Thoracic aorta endothelial cell (primary cell): ENCODE results near the gene OPN3. TPM values are rescaled to one million over a fixed set of nuclear protein-coding genes. Genes with fewer than 3 reads are reported as not detected.

Experiments
- total RNA-seq: library from RNA; depleted of rRNA; stranded (reverse); fragments of >200 nt; gene quantifications from 2 replicates; pipeline ENCODE4 v1.2.3, GENCODE V29; 2012

The OPN3 gene
- 15.6 and 20.0 TPM in 2 replicates for total RNA-seq

GRCh38 chr1:241640149-241640866 lies at the start of gene OPN3, which contains the start of gene CHML:
TSS of gene OPN3 (minus strand) at chr1:241640369. CDS start at chr1:241640254, 115 bp downstream.
TSS of gene CHML (minus strand) at chr1:241640369. CDS start at chr1:241635766, 4,603 bp downstream.

GRCh38 chr1:241652012-241652411 lies 11.8 kb upstream of the OPN3 start, which contains the start of gene WDR64:
TSS of gene WDR64 (plus strand) at chr1:241652281. CDS start at chr1:241652485, 204 bp downstream.

Other genes starting within 250 kb of the OPN3 start
- 135 and 162 TPM in 2 replicates for gene FH, start 120.6 kb downstream of the OPN3 start, total RNA-seq
- not detected in 2 replicates for gene KMO, start 108.0 kb downstream of the OPN3 start, total RNA-seq
- 29.7 and 39.0 TPM in 2 replicates for gene CHML, start within 50 bp of the OPN3 start, total RNA-seq
- not detected in 2 replicates for gene WDR64, start 11.9 kb upstream of the OPN3 start, total RNA-seq
- gene EXO1, start 207.8 kb upstream of the OPN3 start, total RNA-seq = 26.9 and 27.2 TPM in 2 replicates